H1 (cell line): ENCODE measurements around the gene AXIN2. TPM values are rescaled to one million over a fixed set of nuclear protein-coding genes. Genes with fewer than 3 reads are reported as not detected.

Experiments
- CTCF ChIA-PET: fragments of 300-600 bp; sonication (Branson Sonifier 250); formaldehyde crosslinking; loops from one replicate; lab custom pipeline; 2021; ENCODE audit not compliant: partially characterized antibody; lab: Charles Lee
- POLR2A ChIA-PET: fragments of 300-600 bp; sonication (Branson Sonifier 250); formaldehyde crosslinking; loops from one replicate; lab custom pipeline; 2021; ENCODE audit warnings: inconsistent platforms; ENCODE audit not compliant: partially characterized antibody; lab: Charles Lee
- DNase-seq, 2 experiments: peaks; one replicate each; pipeline versions ENCODE4 v3.0.0 to v3.0.0-alpha.2; 2010 to 2022; ENCODE audit warnings: low spot score in 2 of 2, low read depth in 1 of 2, mixed read lengths in 1 of 2
- FAIRE-seq: peaks from 2 replicates; lab custom pipeline; 2011; peaks lifted over from hg19 to GRCh38; lab: Jason Lieb, UNC
- H2AFZ ChIP-seq: 2 replicates; pipeline ENCODE4 v1.8.1; 2012; ENCODE audit warnings: low read length, inconsistent platforms
- H2AK5ac ChIP-seq: 2 replicates; pipeline ENCODE4 v1.6.1; 2013; ENCODE audit warnings: low read depth, low read length
- H2BK120ac ChIP-seq: replicated peaks from 2 replicates; pipeline ENCODE3; 2013; ENCODE audit warnings: low read depth, low read length, inconsistent platforms
- H2BK12ac ChIP-seq: 2 replicates; pipeline ENCODE4 v1.6.1; 2013; ENCODE audit warnings: low read depth, low read length
- H2BK15ac ChIP-seq: 2 replicates; pipeline ENCODE4 v1.6.1; 2013; ENCODE audit warnings: low read length
- H2BK20ac ChIP-seq: 2 replicates; pipeline ENCODE4 v1.6.1; 2013; ENCODE audit warnings: low read length
- H2BK5ac ChIP-seq: 2 replicates; pipeline ENCODE4 v1.6.1; 2013; ENCODE audit warnings: low read depth, low read length
- H3K14ac ChIP-seq: 2 replicates; pipeline ENCODE4 v1.6.1; 2013; ENCODE audit warnings: inconsistent platforms; ENCODE audit not compliant: insufficient read length
- H3K18ac ChIP-seq: 2 replicates; pipeline ENCODE4 v1.6.1; 2013; ENCODE audit warnings: low read length; ENCODE audit errors: extremely low read depth
- H3K23ac ChIP-seq: 2 replicates; pipeline ENCODE4 v1.6.1; 2013; ENCODE audit warnings: inconsistent platforms; ENCODE audit not compliant: insufficient read length
- H3K23me2 ChIP-seq: 2 replicates; pipeline ENCODE4 v1.6.1; 2013; ENCODE audit warnings: low read depth, low read length
- H3K27ac ChIP-seq: 2 replicates; pipeline ENCODE4 v1.6.1; 2011; ENCODE audit warnings: low read depth, low read length, inconsistent platforms
- H3K27me3 ChIP-seq, 4 experiments: replicated peaks in 1 of 4; 1 replicate in 1 of 4; 2 replicates in 3 of 4; pipeline versions ENCODE4 v1.6.1 to v1.8.1; 2011 to 2013; ENCODE audit warnings: low read length in 3 of 4, mild to moderate bottlenecking in 3 of 4, inconsistent platforms in 2 of 4, mixed read lengths in 2 of 4, moderate library complexity in 1 of 4; ENCODE audit not compliant: control insufficient read depth in 3 of 4, insufficient read depth in 3 of 4; ENCODE audit errors: extremely low read depth in 1 of 4
- H3K36me3 ChIP-seq, 4 experiments: 2 replicates each; pipeline versions ENCODE4 v1.6.1 to v1.8.1; 2011 to 2013; ENCODE audit warnings: mild to moderate bottlenecking in 4 of 4, low read length in 3 of 4, moderate library complexity in 2 of 4, control low read depth in 1 of 4, inconsistent platforms in 1 of 4; ENCODE audit not compliant: insufficient read depth in 4 of 4, control insufficient read depth in 2 of 4
- H3K4ac ChIP-seq: replicated peaks from 2 replicates; pipeline ENCODE3; 2013; ENCODE audit warnings: low read length, low read depth, mixed read lengths, inconsistent platforms; ENCODE audit not compliant: insufficient read length
- H3K4me1 ChIP-seq, 4 experiments: replicated peaks in 1 of 4; 1 replicate in 1 of 4; 2 replicates in 3 of 4; pipeline versions ENCODE4 v1.6.1 to v1.8.1; 2011 to 2013; ENCODE audit warnings: low read length in 3 of 4, inconsistent platforms in 2 of 4, mixed read lengths in 1 of 4; ENCODE audit not compliant: insufficient read depth in 4 of 4, control insufficient read depth in 3 of 4
- H3K4me2 ChIP-seq, 2 experiments: 2 replicates each; pipeline versions ENCODE4 v1.6.1 to v1.8.1; 2011 to 2013; ENCODE audit warnings: low read depth in 2 of 2, low read length in 2 of 2, control low read depth in 1 of 2, inconsistent platforms in 1 of 2, mild to moderate bottlenecking in 1 of 2; ENCODE audit not compliant: insufficient read depth in 1 of 2
- H3K4me3 ChIP-seq, 4 experiments: fragments of 200-600, 300-600 bp in 1 of 4; sonication (generic), shearing (Covaris generic), sonication (Bioruptor Twin) in 1 of 4; 2 replicates each; pipeline versions ENCODE4 v1.5.1 to v1.8.1; 2011 to 2016; ENCODE audit warnings: low read length in 4 of 4, low read depth in 3 of 4, control low read depth in 2 of 4, inconsistent platforms in 2 of 4, mild to moderate bottlenecking in 2 of 4, mixed read lengths in 1 of 4, moderate library complexity in 1 of 4; ENCODE audit not compliant: insufficient read depth in 2 of 4; ENCODE audit errors: extremely low read depth in 1 of 4
- H3K56ac ChIP-seq: replicated peaks from 2 replicates; pipeline ENCODE3; 2013; ENCODE audit warnings: low read depth, mild to moderate bottlenecking, mixed read lengths, low read length, inconsistent platforms; ENCODE audit not compliant: insufficient read length
- H3K79me1 ChIP-seq: 2 replicates; pipeline ENCODE4 v1.6.1; 2013; ENCODE audit warnings: low read depth, low read length, control low read depth
- H3K79me2 ChIP-seq, 2 experiments: 2 replicates each; pipeline versions ENCODE4 v1.6.1 to v1.8.1; 2012 to 2013; ENCODE audit warnings: low read length in 2 of 2, mild to moderate bottlenecking in 2 of 2, inconsistent platforms in 1 of 2; ENCODE audit not compliant: insufficient read depth in 2 of 2, control insufficient read depth in 1 of 2
- H3K9ac ChIP-seq, 4 experiments: replicated peaks in 1 of 4; 1 replicate in 1 of 4; 2 replicates in 3 of 4; pipeline versions ENCODE4 v1.6.1 to v1.8.1; 2011 to 2013; ENCODE audit warnings: low read depth in 3 of 4, low read length in 3 of 4, control low read depth in 2 of 4, mild to moderate bottlenecking in 2 of 4, moderate library complexity in 2 of 4, inconsistent platforms in 1 of 4; ENCODE audit errors: extremely low read depth in 1 of 4
- H3K9me3 ChIP-seq, 2 experiments: 2 replicates each; pipeline versions ENCODE4 v1.6.1 to v1.8.1; 2012 to 2013; ENCODE audit warnings: mild to moderate bottlenecking in 2 of 2, moderate library complexity in 2 of 2, control low read depth in 1 of 2, inconsistent platforms in 1 of 2, low read depth in 1 of 2, low read length in 1 of 2, mixed read lengths in 1 of 2; ENCODE audit not compliant: insufficient read depth in 2 of 2
- H4K20me1 ChIP-seq, 2 experiments: replicated peaks in 1 of 2; 2 replicates each; pipeline versions ENCODE3 to v1.8.1; 2011 to 2013; ENCODE audit warnings: inconsistent platforms in 2 of 2, low read length in 2 of 2, mild to moderate bottlenecking in 1 of 2; ENCODE audit not compliant: insufficient read depth in 2 of 2, control insufficient read depth in 1 of 2
- H4K5ac ChIP-seq: 2 replicates; pipeline ENCODE4 v1.6.1; 2013; ENCODE audit warnings: low read length, low read depth, mixed read lengths, inconsistent platforms; ENCODE audit not compliant: insufficient read length
- H4K8ac ChIP-seq: 2 replicates; pipeline ENCODE4 v1.8.0; 2013; ENCODE audit warnings: mild to moderate bottlenecking, moderate library complexity, low read length, inconsistent platforms; ENCODE audit not compliant: insufficient read depth; ENCODE audit errors: extremely low read depth
- H4K91ac ChIP-seq: replicated peaks from 2 replicates; pipeline ENCODE3; 2013; ENCODE audit warnings: low read length, mixed read lengths, inconsistent platforms; ENCODE audit not compliant: insufficient read length
- CHD2 ChIP-seq: IDR thresholded peaks from 2 replicates; pipeline ENCODE4 v1.6.1; 2012; ENCODE audit warnings: low read length, improper control_type of control experiment
- GABPA ChIP-seq: IDR thresholded peaks from 2 replicates; pipeline ENCODE4 v1.6.1; 2011; ENCODE audit warnings: mild to moderate bottlenecking, low read length, moderate library complexity, borderline replicate concordance; ENCODE audit not compliant: insufficient read depth
- GTF2F1 ChIP-seq: IDR thresholded peaks from 2 replicates; pipeline ENCODE4 v1.6.1; 2012; ENCODE audit warnings: low read depth, low read length, improper control_type of control experiment, borderline replicate concordance
- HDAC6 ChIP-seq: IDR thresholded peaks from one replicate; pipeline ENCODE4 v1.7.1; 2012; ENCODE audit warnings: low read depth, mild to moderate bottlenecking, inconsistent platforms, low read length, moderate library complexity
- KDM1A ChIP-seq: fragments of 200-600, 300-600 bp; sonication (generic); IDR thresholded peaks from 2 replicates; pipeline ENCODE4 v1.7.1; 2016; ENCODE audit warnings: mild to moderate bottlenecking, low read length, borderline replicate concordance
- POU5F1 ChIP-seq: IDR thresholded peaks from 2 replicates; pipeline ENCODE4 v1.6.1; 2011; ENCODE audit warnings: low read depth, mild to moderate bottlenecking, low read length, moderate library complexity
- SIN3A ChIP-seq, 2 experiments: IDR thresholded peaks in 1 of 2; conservative IDR thresholded peaks in 1 of 2; 2 replicates each; pipeline ENCODE4 v1.6.1; 2011 to 2012; ENCODE audit warnings: low read length in 2 of 2, improper control_type of control experiment in 1 of 2, low read depth in 1 of 2, mild to moderate bottlenecking in 1 of 2
- TAF1 ChIP-seq: IDR thresholded peaks from 2 replicates; pipeline ENCODE4 v1.6.1; 2011; ENCODE audit warnings: mild to moderate bottlenecking, low read depth, low read length
- TCF12 ChIP-seq: IDR thresholded peaks from 2 replicates; pipeline ENCODE4 v1.6.1; 2011; ENCODE audit warnings: low read depth, mild to moderate bottlenecking, low read length
- TEAD4 ChIP-seq: IDR thresholded peaks from 2 replicates; pipeline ENCODE4 v1.6.1; 2012; ENCODE audit warnings: low read depth, low read length, inconsistent platforms, mixed read lengths
- WGBS, 2 experiments: shearing (Covaris generic) in 1 of 2; methylation state at CpG; one replicate each; pipeline versions ENCODE4 v1.1.6 to v1.1.7; 2013 to 2015; ENCODE audit warnings: low lambda C conversion rate in 2 of 2, mixed read lengths in 2 of 2, inconsistent platforms in 1 of 2, low coverage in 1 of 2, missing lambda C conversion rate in 1 of 2; ENCODE audit not compliant: insufficient replicate concordance in 2 of 2, insufficient coverage in 1 of 2, insufficient read length in 1 of 2; ENCODE audit errors: extremely low coverage in 1 of 2, missing lambda C conversion rate in 1 of 2; 5-methylcytosine and 5-hydroxymethylcytosine counted together
- polyA plus RNA-seq, 7 experiments: library from polyadenylated mRNA; depleted of rRNA in 3 of 7; stranded (reverse) in 5 of 7; unstranded in 2 of 7; fragments of >200 nt in 5 of 7; fragments of 200-250 nt in 2 of 7; gene quantifications; 1 replicate in 5 of 7; 2 replicates in 1 of 7; 4 replicates in 1 of 7; pipeline versions ENCODE4 v1.2.1 to v1.2.3, GENCODE V29; 2011 to 2013; ENCODE audit warnings: missing spikeins in 2 of 7, mixed read lengths in 2 of 7
- total RNA-seq: library from RNA; stranded (reverse); fragmentation: NEBNext Ultra II Directional; extraction: Animal tissue kit (Norgen Biotek cat#: 25700); gene quantifications from 2 replicates; pipeline ENCODE4 v1.2.1, GENCODE V29; 2021
- TF ChIP-seq, protein P1 (sequence below), 3 experiments: IDR thresholded peaks; 1 replicate in 2 of 3; 2 replicates in 1 of 3; pipeline versions ENCODE4 v1.5.1 to v1.6.1; 2011; ENCODE audit warnings: low read length in 3 of 3, mild to moderate bottlenecking in 3 of 3, inconsistent platforms in 2 of 3, low read depth in 1 of 3, moderate library complexity in 1 of 3; ENCODE audit not compliant: insufficient read depth in 1 of 3; ENCODE audit errors: control extremely low read depth in 1 of 3

Gene AXIN2
- total and polyA plus RNA-seq, 2 of the 8 experiments (the other 6 are each of a cell fraction or from before 2014, with no cell fraction given) = 17.7 to 33.4 TPM

DNA sequence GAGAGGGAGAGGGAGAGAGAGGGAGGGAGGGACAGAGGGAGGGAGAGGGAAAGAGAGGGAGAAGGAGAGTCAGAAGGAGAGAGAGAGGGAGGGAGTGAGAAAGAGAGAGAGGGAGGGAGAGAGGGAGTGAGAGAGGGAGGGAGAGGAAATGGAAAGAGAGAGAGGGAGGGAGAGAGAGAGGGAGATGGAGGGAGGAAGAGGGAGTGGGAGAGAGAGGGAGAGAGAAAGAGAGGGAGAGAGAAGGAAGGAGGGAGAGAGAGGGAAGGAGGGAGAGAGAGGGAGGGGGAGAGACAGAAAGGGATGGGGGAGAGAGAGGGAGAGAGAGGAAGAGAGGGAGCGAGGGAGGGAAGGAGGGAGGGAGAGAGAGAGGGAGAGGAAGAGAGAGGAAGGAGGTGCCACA lies 72.8 kb downstream of the AXIN2 start:
- Histone ChIP-seq H3K9ac (no peak overlapping the region), H2BK12ac (peak overlapping the region; percentile 68; the same call in 1 of the 2 replicates), H3K27me3 (no peaks in the 10 kb centered on the region; a peak in 1 of 7 replicates), H2AFZ (no peak overlapping the region), H3K4ac (no peak overlapping the region), H4K8ac (no peak overlapping the region), H3K36me3 (no peaks in the 10 kb centered on the region), H2BK15ac (no peak overlapping the region), H4K20me1 (no peaks in the 10 kb centered on the region), H3K4me1 (no peaks in the 10 kb centered on the region), H3K27ac (no peak overlapping the region), H3K9me3 (peaks cover 0 to 5% of the 10 kb centered on the region in 2 experiments; a peak in 1 of 4 replicates), H4K91ac (no peak overlapping the region), H3K4me3 (no peak overlapping the region), H3K56ac (no peak overlapping the region), H3K79me1 (no peaks in the 10 kb centered on the region), H3K79me2 (no peaks in the 10 kb centered on the region), H3K23ac (no peak overlapping the region), H2BK20ac (no peak overlapping the region; the same call in 1 of the 2 replicates), H2AK5ac (peak overlapping the region; percentile 75; the same call in 1 of the 2 replicates), H3K14ac (no peak overlapping the region), H2BK120ac (no peak overlapping the region), H3K18ac (no peak overlapping the region), H4K5ac (no peak overlapping the region), H3K4me2 (no peak overlapping the region), H2BK5ac (no peak overlapping the region), H3K23me2 (no peaks in the 10 kb centered on the region; the same call in 1 of the 2 replicates)
- CTCF ChIA-PET = no interaction called here
- FAIRE-seq = no peak
- TF ChIP-seq TAF1 (no peak), CHD2 (no peak), GABPA (no peak), TEAD4 (no peak), POU5F1 (no peak), SIN3A (conservative IDR thresholded peaks at IDR 0.05 in 1 of 2, IDR thresholded peaks at IDR 0.05 in 1 of 2; ENCODE audit: low read depth in 1 of 2, low read length in 2 of 2) (no peak), GTF2F1 (no peak), HDAC6 (no peak), KDM1A (no peak), TCF12 (no peak)
- TF ChIP-seq, protein P1, sequence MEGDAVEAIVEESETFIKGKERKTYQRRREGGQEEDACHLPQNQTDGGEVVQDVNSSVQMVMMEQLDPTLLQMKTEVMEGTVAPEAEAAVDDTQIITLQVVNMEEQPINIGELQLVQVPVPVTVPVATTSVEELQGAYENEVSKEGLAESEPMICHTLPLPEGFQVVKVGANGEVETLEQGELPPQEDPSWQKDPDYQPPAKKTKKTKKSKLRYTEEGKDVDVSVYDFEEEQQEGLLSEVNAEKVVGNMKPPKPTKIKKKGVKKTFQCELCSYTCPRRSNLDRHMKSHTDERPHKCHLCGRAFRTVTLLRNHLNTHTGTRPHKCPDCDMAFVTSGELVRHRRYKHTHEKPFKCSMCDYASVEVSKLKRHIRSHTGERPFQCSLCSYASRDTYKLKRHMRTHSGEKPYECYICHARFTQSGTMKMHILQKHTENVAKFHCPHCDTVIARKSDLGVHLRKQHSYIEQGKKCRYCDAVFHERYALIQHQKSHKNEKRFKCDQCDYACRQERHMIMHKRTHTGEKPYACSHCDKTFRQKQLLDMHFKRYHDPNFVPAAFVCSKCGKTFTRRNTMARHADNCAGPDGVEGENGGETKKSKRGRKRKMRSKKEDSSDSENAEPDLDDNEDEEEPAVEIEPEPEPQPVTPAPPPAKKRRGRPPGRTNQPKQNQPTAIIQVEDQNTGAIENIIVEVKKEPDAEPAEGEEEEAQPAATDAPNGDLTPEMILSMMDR (IDR thresholded peaks at IDR 0.05; ENCODE audit: control extremely low read depth in 1 of 3, insufficient read depth in 1 of 3, low read depth in 1 of 3, low read length in 3 of 3) = no peak
- POLR2A ChIA-PET = no interaction called here
- no CpG with 5 or more reads among the region's 1 CpG for WGBS, 2 experiments
- no peak for DNase-seq
